GM12878 (cell line): Measurements from ENCODE around the gene GTPBP4. TPM values are rescaled to one million over a fixed set of nuclear protein-coding genes. Genes with fewer than 3 reads are reported as not detected.

Source experiments
- ATAC-seq: fragments of 200-7000 bp; cut with Tn5 transposase; 3 replicates; pipeline ENCODE4 v1.9.1; 2020; ENCODE audit warnings: mild to moderate bottlenecking, moderate library complexity
- BruUV-seq: library from RNA; stranded (reverse); fragments of 400-500 nt; replicated peaks from 2 replicates; lab custom pipeline; 2021; lab: Mats Ljungman, UMichigan
- CTCF ChIA-PET: fragments of 300-600 bp; sonication (Branson Sonifier 250); formaldehyde crosslinking; extraction: SDS; loops from one replicate; lab custom pipeline; 2021; ENCODE audit warnings: inconsistent platforms; lab: Yijun Ruan, JAX
- POLR2A ChIA-PET: fragments of 350-600 bp; formaldehyde crosslinking; extraction: SDS; loops from one replicate; lab custom pipeline; 2021; ENCODE audit warnings: inconsistent platforms; lab: Charles Lee
- RAD21 ChIA-PET: fragments of 300-600 bp; sonication (Branson Sonifier 250); formaldehyde crosslinking; loops from one replicate; lab custom pipeline; 2023; ENCODE audit warnings: antibody characterized with exemption; ENCODE audit not compliant: unreplicated experiment; lab: Charles Lee
- SMC1A ChIA-PET: fragments of 300-600 bp; sonication (Branson Sonifier 250); formaldehyde crosslinking; loops from one replicate; lab custom pipeline; 2023; ENCODE audit not compliant: unreplicated experiment, uncharacterized antibody; lab: Charles Lee
- DNase-seq: peaks from one replicate; pipeline ENCODE4 v3.0.0-alpha.2; 2011; ENCODE audit warnings: low read depth, low spot score
- FAIRE-seq: peaks from 3 replicates; lab custom pipeline; 2011; peaks lifted over from hg19 to GRCh38; lab: Jason Lieb, UNC
- H2AFZ ChIP-seq: 2 replicates; pipeline ENCODE4 v1.6.0; 2011; ENCODE audit warnings: low read depth, low read length, control low read depth; ENCODE audit not compliant: control insufficient read depth
- H3K27ac ChIP-seq: 2 replicates; pipeline ENCODE4 v1.5.1; 2011; ENCODE audit warnings: control low read depth; ENCODE audit not compliant: control insufficient read depth, insufficient read depth
- H3K27me3 ChIP-seq, 2 experiments: replicated peaks in 1 of 2; 2 replicates each; pipeline versions ENCODE4 v1.6.0 to v1.6.1; 2011; ENCODE audit warnings: low read length in 1 of 2; ENCODE audit not compliant: control insufficient read depth in 2 of 2, insufficient read depth in 2 of 2
- H3K36me3 ChIP-seq, 2 experiments: 2 replicates each; pipeline ENCODE4 v1.5.1; 2011; ENCODE audit warnings: low read length in 1 of 2; ENCODE audit not compliant: control insufficient read depth in 2 of 2, insufficient read depth in 2 of 2
- H3K4me1 ChIP-seq: 2 replicates; pipeline ENCODE4 v1.6.1; 2011; ENCODE audit warnings: mild to moderate bottlenecking, low read length, moderate library complexity, mixed read lengths; ENCODE audit not compliant: control insufficient read depth, insufficient read depth
- H3K4me2 ChIP-seq: 2 replicates; pipeline ENCODE4 v1.6.0; 2011; ENCODE audit warnings: control low read depth; ENCODE audit not compliant: control insufficient read depth, insufficient read depth
- H3K4me3 ChIP-seq: fragments of 200-600 bp; sonication (generic); 2 replicates; pipeline ENCODE4 v1.5.1; 2016
- H3K79me2 ChIP-seq: 2 replicates; pipeline ENCODE4 v1.6.0; 2011; ENCODE audit warnings: low read length; ENCODE audit not compliant: control insufficient read depth, insufficient read depth
- H3K9ac ChIP-seq: 2 replicates; pipeline ENCODE4 v1.8.0; 2011; ENCODE audit warnings: low read length, control low read depth, mixed read lengths; ENCODE audit not compliant: control insufficient read depth, insufficient read depth
- H3K9me3 ChIP-seq: replicated peaks from 3 replicates; pipeline ENCODE4 v1.5.1; 2011; ENCODE audit warnings: mild to moderate bottlenecking, low read length; ENCODE audit not compliant: control insufficient read depth, insufficient read depth
- H4K20me1 ChIP-seq: 2 replicates; pipeline ENCODE4 v1.6.0; 2011; ENCODE audit not compliant: control insufficient read depth, insufficient read depth
- JUNB ChIP-seq: IDR thresholded peaks from 2 replicates; pipeline ENCODE4 v1.6.1; 2016; ENCODE audit warnings: antibody characterized with exemption, mild to moderate bottlenecking
- JUND ChIP-seq: IDR thresholded peaks from 2 replicates; pipeline ENCODE4 v1.6.1; 2012; ENCODE audit warnings: low read depth, mild to moderate bottlenecking, low read length, improper control_type of control experiment, moderate library complexity
- ZZZ3 ChIP-seq: IDR thresholded peaks from 2 replicates; pipeline ENCODE4 v1.6.1; 2011; ENCODE audit warnings: low read depth; ENCODE audit not compliant: control insufficient read depth, insufficient read length
- WGBS: methylation state at CpG from one replicate; pipeline ENCODE4 v1.1.6; 2016; ENCODE audit warnings: low lambda C conversion rate; ENCODE audit not compliant: insufficient replicate concordance, insufficient coverage; ENCODE audit errors: missing lambda C conversion rate; 5-methylcytosine and 5-hydroxymethylcytosine counted together
- in situ Hi-C: fragments of 300-500 bp; cut with MboI; formaldehyde crosslinking; loops from 9 replicates; pipeline ENCODE4 v1.14.3; 2018; ENCODE audit warnings: mixed read lengths
- intact Hi-C: fragments of 100-400 bp; cut with micrococcal nuclease; formaldehyde crosslinking; loops from one replicate; pipeline ENCODE4 v1.14.2; 2022; ENCODE audit not compliant: unreplicated experiment
- polyA plus RNA-seq, 11 experiments: library from polyadenylated mRNA; depleted of rRNA in 4 of 11; unstranded in 6 of 11; stranded (reverse) in 5 of 11; fragments of >200 nt; fragmentation: Nextera tagmentation in 4 of 11; fragmentation: Illumina TruSeq in 1 of 11; extraction: Ambion mirVana in 4 of 11; extraction: Trizol in 1 of 11; gene quantifications; 1 replicate in 1 of 11; 2 replicates in 10 of 11; pipeline versions ENCODE4 v1.2.1 to v1.2.3, GENCODE V29; 2011 to 2016; ENCODE audit warnings: inconsistent platforms in 2 of 11, missing spikeins in 2 of 11, low read depth in 1 of 11
- total RNA-seq, 4 experiments: library from RNA; depleted of rRNA in 3 of 4; stranded (reverse); fragments of >200 nt in 3 of 4; fragmentation: Illumina TruSeq in 1 of 4; extraction: Trizol in 1 of 4; gene quantifications; 2 replicates each; pipeline versions ENCODE4 v1.2.1 to v1.2.3, GENCODE V29; 2013 to 2021
- TF ChIP-seq, protein P1 (sequence below): fragments of 150-350 bp; IDR thresholded peaks from 2 replicates; pipeline ENCODE4 v1.6.1; 2014; ENCODE audit warnings: mild to moderate bottlenecking, low read depth, low read length

The GTPBP4 gene
- total and polyA plus RNA-seq, 10 of the 15 experiments (the other 5 are each of a cell fraction or from before 2014, with no cell fraction given) = 58.5 to 118 (median 71.4) TPM

DNA sequence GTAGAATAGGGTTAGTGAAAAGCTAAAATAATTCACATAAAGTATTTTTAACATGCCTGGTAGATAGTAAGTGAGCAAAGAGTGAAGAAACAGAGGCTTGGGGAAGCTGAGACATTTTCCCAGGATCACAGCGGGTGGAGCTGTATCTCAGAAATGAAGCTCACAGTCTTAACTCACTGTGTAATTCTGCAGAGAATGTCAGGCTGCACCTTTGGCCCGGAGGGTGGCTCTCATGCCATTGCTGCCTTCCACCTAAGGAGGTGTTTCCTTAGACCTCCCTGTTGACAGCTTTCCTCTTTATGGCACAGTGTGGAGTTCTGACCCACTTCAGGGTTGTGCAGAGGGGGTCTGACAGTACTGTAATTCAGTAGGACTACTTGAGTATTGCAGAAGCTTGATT, 2.9 kb upstream of the GTPBP4 start:
- intact Hi-C loops = loop anchor here (5.0 kb wide), 1 partner anchor 57 kb away; no protein-coding TSS in a partner anchor

More for the DNA sequence above, 2.9 kb upstream of the GTPBP4 start:
- ChIA-PET SMC1A (interaction anchor here (1.4 to 4.5 kb wide), 2 partner anchors 11 to 49 kb away, joined by 3 to 25 read pairs; no protein-coding TSS in a partner anchor), RAD21 (interaction anchor here (0.8 to 1.7 kb wide), 3 partner anchors 12 to 64 kb away, joined by 3 to 4 read pairs (median 4); partner anchors contain the start of gene IDI1), POLR2A (interaction anchor here (0.6 to 3.5 kb wide), 3 partner anchors 11 to 43 kb away, joined by 3 to 23 read pairs (median 5); no protein-coding TSS in a partner anchor), CTCF (interaction anchor here (0.7 kb wide), 1 partner anchor 119 kb away, joined by 3 read pairs; no protein-coding TSS in a partner anchor)
- in situ Hi-C loops = no loop called here
- Histone ChIP-seq H3K9ac (no peak overlapping the region), H3K4me2 (no peak overlapping the region), H3K4me1 (peaks cover 9% of the 10 kb centered on the region), H3K4me3 (no peak overlapping the region), H3K36me3 (peaks cover 0 to 3% of the 10 kb centered on the region in 2 experiments; a peak in 1 of 4 replicates), H3K27me3 (no peaks in the 10 kb centered on the region), H4K20me1 (no peaks in the 10 kb centered on the region), H3K9me3 (peaks cover 4% of the 10 kb centered on the region; the same call in 2 of the 3 replicates), H3K79me2 (peaks cover 33% of the 10 kb centered on the region), H3K27ac (no peak overlapping the region), H2AFZ (no peak overlapping the region)
- no peak for ATAC-seq
- no TSS peak for BruUV-seq
- WGBS = 100% methylated on average over 2 of the region's 2 CpGs
- TF ChIP-seq, protein P1, sequence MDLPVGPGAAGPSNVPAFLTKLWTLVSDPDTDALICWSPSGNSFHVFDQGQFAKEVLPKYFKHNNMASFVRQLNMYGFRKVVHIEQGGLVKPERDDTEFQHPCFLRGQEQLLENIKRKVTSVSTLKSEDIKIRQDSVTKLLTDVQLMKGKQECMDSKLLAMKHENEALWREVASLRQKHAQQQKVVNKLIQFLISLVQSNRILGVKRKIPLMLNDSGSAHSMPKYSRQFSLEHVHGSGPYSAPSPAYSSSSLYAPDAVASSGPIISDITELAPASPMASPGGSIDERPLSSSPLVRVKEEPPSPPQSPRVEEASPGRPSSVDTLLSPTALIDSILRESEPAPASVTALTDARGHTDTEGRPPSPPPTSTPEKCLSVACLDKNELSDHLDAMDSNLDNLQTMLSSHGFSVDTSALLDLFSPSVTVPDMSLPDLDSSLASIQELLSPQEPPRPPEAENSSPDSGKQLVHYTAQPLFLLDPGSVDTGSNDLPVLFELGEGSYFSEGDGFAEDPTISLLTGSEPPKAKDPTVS = no peak
- no peak for TF ChIP-seq JUND
- no peak for TF ChIP-seq ZZZ3
- TF ChIP-seq JUNB = no peak
- no peak for DNase-seq
- no peak for FAIRE-seq
